Myocyte (in vitro differentiated cells): Measurements from ENCODE around the gene GRK2. TPM values are rescaled to one million over a fixed set of nuclear protein-coding genes. Genes with fewer than 3 reads are reported as not detected.

Experiments used
- DNase-seq: peaks from one replicate; pipeline ENCODE4 v3.0.0-alpha.2; 2012; ENCODE audit warnings: low read depth
- total RNA-seq: library from RNA; depleted of rRNA; stranded (reverse); fragments of >200 nt; gene quantifications from 2 replicates; pipeline ENCODE4 v1.2.3, GENCODE V29; 2014

GRK2 gene
- total RNA-seq, 1 donor from 2014 or later: 101 TPM

DNA sequence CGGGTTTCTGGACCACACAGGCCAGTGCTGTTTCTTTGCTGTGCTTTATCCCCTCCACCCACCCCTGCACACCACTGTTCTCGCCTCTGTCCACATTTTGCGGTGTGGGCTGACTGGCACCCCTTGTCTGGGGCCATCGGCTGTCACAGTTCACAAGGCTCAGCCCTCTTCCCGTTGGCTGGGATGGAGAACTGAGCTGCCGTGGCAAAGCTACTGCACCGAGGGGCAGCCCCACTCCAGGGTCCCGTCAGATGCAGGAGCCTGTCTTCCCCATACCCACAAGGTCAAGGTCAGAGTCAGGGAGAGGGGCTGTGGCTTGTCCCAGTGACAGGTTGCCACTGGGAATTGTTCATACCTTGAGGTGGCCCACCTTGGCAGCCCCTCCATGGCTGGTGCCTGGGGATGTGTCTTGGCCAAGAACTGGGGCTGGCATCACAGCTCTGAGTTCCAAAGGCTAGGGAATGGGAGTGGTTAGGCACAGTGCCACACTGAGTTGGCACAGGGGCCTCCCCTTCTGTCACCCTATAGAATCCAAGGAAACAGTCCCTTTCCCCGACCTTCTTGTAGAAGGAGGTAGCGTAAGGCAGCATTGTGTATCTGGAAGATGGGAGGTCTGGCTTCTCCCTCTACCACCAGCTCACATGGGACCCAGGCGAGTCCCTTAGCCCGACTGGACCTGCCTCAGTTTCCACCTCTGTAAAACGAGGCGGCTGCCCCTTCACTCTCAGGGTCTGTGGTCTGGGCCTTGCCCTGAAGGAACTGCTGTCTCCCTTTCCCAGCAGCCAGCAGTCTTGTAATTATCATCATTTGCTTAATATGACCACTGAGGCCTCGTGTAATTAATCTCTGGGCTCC is 3.4 kb downstream of the GRK2 start:
- no peak for DNase-seq

DNA sequence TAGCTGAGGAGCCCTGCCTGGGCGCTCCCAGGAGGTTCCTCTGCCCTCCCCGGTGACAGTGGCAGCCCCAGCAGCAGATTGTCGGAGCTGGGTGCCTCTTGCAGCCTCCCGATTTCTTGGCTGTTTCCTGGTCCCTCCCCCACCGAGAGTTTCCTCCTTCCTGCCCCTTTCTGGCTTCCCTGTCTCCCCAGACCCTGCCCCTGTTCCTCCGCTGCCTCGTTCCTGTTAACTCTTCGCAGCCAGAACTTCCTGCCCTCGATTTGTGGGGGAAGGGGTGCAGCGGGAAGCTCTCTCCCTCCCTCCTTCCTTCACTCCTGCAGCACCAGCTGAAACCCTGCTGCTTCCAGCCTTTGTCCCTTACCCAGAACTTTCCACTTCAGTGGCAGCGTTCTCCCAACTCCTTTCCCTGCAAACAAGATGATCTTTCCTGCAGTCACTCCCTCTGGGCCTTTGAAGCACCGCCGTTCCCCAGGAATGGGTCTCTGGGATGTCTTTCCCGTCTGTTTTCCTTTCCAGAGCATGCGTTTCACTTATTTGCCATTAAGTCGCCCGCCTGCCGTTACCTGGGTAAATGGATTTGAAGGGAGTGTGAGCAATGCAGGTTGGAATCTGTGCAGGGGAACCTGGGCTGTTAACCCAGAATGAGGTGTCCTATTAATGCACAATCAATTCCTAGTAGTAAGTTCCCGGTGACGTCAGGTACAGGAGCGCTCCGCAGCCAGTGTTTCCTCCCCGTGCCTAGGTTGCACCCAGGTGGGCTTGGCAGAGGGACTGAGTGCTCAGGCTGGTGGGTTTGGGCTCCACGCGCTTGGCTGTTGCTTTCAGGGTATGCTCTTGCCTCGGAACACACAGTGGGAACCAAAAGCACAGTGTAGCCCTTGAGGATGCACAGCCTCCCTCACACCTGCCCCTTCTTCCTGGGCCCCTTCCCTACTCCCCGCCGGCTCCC is 4.3 kb downstream of the GRK2 start:
- no peak for DNase-seq

DNA sequence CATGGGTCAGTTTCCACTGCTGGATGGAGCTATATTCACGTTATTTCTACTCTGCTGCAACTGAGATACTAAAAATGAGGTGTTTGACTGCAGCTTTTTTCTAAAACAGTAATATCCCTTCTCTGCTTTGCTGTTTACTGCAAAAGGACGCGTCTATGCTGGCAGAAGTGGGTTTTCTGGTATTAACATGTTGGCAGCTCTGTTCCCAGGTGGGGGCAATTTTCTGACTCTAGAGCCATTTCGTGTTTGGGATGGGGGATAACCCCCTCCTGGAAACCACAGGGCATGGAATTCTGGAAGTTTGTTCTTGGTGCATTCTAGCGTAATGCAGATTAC is 4.9 kb downstream of the GRK2 start:
- DNase-seq: no peak

DNA sequence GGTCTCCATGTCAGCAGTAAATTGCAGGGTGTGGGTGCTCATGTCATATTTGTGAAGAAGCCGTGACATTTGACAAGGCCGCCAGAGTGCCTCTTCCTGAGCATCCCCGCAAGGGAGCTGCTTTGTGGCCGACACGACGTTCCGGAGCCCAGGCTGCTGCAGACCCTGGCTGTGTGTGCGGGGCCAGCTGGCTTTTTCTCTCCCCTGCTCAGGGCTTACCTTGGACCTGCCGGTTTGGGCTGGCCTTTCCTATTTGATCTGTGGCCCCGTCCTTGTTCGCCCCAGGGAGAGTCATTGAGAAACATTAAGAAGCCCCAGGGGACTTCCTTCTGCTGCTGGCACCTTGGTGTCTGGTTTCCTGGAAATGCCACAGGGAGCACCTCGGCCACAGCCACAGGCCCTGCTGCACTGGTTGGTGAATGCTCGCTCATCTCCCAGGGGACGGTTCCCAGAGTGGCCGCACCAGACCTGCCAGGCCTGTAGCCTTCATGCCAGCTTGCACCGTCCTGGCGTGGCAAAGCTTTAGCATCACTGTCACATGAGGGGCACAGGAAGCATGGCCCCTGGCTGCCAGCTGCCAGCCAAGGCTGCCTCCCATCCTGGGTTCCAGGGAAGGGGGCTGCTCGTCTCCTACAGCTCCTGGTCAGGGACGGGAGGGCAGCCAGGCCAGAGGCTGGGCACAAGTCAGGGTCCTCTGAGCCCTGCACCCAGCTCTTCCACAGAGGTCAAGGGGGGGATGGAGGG is 5.4 kb downstream of the GRK2 start:
- peak; percentile 37 for DNase-seq

DNA sequence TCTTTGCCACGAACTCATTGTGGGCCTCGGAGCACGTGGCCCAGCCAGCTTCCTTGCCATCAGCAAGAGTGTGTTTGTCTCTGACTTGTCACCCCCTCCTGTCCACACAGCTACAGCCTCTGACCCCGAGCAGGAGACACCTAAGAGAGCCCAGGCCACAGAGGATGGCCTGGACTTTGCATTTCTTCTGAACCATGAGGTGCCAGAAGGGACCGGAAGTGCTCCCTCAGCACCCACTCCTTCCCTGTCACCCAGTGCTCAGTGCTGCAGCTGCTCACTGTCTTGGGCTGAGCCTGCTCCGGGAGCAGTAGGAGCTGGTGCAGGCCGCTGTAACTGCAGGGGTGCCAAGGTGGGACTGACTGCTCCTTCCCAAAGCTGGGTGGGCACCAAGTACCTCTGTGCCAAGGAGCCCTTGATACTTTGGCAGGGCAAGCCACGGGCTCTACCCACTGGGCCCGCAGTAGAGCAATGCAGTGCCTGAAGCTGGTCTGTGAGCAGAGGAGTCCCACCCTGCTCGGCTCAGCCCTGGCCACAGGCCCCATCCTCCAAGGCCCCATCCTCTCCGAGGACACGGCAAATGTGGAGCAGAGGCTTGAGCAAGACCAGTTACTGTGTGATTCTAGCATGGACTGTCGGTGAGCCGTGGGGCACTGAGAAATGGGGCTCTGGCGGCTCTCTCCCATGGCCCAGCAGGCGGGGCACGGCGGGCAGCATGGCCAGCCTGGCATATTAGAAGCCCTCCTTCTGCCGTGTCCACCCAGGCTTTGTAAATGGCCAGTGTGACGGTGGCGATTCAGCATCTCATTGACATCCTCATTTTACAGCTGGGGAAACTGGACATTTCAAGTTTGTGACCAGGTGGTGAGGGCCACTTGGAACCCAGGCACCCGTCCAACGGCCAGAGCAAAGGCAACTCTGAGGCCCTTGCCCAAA is 6.3 kb downstream of the GRK2 start:
- DNase-seq: no peak

DNA sequence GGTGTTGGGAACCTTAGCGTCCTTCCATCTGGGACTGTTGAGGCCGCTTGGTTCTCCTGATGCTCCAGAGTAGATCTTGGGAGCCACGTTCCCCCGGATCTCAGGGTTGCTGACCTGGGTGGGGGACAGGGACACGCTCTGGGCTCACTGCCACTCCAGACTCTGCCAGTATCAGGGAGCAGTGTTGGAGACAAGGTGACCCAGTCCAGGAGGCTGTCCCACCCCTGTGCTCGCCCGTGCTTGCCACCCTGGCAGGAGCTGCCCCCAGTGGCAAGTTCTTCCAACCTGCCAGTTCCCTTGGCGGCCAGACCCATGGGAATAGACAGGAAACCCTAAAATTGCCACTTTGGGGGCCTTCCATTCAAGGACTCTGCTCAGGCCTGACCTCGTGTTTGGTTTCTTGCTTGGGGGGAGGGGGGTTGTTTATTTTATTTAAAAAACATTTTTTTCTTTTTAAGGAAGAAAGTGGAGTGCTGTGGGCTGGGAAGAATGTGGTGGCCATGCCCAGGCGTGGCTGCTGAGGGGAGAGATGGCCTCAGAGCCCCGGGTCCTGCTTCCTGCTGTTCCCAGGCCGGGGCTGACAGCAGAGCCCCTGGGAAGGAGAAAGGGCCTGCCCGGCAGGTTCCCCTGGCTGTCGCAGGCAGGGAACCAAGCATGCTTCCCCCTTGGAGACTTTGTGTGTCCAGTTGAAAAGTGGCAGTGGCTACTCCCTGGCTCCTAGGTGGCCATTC is 7.2 kb downstream of the GRK2 start:
- DNase-seq: no peak

DNA sequence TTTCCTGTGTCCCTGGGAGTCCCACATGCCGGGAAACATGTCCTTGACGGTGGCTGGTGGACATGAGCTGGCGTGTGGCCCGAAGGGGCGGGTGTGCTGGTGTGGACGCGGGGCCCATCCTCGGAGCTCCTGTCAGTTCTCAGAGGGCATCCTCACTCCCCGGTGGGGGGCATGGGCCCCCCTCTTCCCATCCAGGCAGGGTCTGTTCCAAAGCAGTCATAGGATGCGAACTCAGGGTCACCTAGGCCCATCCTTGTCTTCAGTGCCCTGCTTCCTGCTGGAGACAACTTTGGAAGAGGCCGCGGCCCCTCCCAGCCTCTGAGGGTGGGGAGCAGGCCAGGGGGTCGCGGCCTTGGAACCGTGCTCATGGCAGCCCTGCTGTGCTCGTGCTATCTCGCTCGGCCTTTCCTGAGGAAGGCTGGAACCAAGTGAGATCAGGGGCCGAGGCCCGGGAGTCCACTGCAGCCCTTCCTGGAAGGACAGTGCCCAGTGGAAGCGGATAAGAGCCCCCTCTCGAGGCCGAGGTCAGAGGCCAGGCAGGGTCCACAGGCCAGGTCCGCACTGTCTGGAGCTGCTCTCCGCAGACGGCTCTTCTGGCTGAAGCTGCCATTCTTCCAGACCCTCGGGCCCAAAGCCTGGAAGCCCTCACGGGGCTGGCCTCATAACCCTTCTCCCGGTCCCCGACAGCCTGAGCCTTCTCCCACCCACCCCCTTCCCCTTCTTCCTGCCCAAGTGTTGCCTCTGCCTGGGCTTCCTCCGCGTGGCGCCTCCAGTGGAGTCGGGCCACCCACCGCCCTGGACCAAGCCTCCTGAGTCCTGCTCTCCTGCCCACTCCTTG is 8.7 kb downstream of the GRK2 start:
- no peak for DNase-seq

DNA sequence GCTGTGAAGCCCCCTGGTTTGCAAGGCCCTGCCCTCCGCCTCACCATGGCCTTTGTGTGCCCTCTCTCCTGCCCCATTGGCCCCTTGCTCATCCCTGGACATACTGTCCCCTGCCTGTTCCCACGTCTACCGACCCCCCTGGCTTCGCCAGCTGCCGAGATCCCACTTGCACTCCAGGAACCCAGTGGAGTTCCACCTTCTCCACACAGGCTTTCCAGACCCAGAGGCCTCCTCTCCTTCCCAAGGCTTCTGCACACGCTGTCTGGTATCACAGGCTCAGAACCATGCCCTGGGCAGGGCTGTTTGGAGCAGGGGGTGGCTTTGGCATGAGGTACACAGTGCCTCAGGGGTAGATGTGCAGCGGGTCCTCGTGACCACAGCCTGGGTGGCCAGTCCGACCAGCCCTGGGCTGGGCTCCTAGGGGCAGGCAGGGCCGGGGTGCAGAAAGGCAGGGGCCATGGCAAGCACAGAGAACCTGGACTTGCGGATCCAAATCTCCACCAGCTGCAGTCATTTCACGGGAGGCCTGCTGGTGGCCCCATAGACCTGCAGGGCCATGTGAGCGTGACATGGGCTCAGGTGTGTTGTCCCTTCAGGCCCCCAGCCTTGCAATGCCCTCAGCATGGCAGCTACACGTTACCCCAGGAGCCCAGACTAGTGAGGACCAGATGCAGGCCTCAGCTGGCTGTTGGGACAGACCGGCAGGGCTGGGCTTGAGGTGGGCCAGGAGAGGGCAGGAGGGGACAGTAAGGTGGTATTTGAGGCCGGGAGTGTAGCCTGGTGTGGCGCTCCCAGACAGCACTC is 9.5 kb downstream of the GRK2 start:
- no peak for DNase-seq

DNA sequence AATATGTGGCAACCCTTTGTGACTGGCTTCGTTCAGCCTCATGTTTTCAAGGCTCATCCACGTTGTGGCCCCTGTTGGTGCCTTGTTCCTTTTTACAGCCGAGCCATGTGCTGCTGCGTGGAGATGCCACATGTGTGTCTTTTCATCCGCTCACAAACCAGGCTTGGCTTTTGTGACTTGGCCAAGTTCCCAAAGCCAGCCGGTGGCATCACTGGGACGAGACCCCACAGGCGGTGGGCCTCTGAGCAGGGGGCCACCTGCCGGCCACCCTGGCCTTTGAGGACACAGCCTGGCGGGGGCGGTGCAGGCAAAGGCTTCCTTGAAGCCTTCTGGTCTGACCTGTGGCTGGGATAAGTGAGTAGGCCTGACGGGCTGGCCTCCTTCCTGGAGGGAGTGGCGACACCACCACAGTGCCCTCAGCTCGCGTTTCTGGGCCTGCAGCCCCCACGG is 10.5 kb downstream of the GRK2 start:
- peak; percentile 90 for DNase-seq

DNA sequence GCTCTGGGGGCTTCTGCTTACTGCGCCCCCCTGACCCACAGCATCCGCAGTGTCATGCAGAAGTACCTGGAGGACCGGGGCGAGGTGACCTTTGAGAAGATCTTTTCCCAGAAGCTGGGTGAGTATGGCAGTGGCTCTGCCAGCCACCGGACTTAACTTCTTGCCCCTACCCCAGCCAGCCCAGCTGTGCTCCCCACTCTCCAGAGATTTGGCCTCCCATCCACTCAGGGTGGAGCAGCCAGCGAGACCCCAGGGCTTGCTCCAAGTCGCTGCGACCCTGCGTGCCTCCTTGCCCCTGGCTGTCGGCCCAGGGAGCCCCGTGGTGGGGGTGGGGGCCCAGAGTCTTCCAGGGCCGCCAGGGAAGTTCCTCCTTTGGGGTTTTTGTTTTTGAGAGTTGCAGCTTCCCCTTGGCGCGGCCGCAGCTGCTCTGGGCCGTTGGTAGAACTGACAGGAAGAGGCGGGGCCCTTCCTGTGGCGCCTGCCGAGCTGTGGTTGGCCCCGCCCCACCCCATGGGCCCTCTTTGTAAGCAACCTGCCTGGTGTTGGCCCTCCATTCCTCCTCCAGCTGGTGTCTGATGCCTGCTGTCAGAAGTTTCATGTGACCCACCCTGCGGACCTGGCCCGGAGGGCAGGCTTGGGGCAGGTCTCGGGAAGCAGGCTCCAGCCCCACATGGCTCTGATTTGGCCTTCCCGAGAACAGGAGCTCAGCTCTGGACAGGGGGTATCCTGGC is 11.1 kb downstream of the GRK2 start:
- DNase-seq: peak; percentile 96

DNA sequence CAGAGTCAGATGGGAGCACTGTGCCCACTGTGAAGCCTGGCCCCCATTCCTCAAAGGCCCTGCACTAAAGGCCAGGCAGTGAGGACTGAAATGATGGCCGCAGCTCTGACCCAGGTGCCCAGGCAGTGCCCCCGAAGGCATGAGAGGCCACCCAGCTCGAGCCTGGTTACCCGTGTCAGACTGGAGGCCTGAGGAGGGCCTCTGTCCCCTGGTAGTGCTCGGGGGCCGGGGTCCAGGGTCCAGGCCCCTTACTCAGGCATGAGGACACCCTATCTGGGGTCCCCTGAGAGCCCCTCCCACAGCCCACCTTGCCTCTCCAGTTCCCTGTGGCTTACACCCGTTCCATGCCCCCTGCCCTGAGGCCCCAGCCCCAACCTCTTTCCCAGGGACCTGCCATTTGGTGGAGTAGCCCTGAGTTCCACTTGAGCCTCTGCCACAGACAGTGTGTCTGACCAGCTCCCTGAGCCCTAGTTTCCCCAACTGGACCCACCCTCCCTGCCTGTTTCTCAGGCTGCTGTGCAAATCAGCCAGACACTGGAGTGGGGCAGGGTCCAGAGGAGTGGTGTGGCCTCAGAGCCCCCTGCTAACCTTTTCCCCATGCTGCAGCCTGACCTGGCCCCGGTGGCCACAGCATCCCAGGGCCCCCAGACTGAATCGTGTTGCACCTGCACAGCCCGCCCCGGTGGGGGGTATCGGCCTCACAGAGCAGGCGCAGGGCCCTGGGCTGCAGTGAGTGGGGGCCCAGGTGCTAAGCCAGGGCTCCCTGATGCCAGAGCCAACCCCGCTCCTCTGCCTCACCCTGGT is 12.1 kb downstream of the GRK2 start:
- DNase-seq: no peak

DNA sequence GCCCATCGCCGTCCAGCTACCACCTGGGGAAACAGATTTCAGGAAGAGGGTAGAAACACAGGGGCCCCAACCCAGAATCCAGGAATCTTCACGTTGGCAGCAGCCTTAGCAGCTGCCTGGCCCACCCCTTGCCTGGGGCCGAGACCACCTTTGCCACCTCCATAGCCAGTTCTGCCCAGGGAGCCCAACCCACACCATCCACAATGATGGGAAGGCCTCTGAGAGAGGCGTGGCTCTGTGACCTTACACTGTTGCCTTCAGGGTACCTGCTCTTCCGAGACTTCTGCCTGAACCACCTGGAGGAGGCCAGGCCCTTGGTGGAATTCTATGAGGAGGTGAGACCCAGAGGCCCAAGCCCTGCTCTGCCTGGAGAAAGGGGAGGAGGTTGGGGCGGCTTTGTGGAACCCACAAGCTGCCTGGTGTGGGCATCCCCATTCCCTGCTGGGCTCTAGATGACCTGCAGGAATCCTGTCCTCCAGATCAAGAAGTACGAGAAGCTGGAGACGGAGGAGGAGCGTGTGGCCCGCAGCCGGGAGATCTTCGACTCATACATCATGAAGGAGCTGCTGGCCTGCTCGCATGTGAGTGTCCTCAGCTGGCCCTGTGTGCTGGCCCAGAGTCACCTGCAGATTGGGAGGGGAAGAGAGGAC is 12.8 kb downstream of the GRK2 start:
- DNase-seq: no peak

DNA sequence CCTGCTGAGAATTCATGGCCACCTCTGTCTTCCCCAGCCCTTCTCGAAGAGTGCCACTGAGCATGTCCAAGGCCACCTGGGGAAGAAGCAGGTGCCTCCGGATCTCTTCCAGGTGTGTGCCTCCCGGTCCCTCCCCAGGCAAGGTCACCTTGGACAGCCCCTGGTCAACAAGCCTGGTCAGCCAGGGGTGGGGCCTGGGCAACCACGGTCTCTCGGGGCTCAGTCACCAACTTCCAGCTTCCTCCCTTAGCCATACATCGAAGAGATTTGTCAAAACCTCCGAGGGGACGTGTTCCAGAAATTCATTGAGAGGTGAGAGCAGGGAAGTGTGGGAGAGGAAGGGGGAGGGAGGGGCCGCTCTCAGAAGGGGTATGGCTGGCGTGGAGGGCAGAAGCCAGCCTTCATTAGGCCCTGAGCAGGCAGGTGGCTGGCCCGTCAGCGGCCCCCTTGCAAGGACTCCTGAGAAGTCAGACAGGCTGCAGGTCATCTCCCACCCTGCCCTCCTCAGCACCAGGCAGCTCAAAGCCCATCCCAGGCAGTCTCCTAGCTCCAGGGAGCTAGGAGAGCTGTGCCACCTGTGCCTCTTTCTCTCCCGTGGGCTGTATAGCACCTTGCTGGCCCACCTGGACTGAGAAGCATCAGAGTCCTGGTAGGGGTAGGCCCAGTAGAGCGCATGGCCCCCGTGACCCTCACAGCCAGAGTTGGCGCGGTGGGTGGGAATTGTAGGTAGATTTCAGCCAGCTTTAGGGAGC is 13.5 kb downstream of the GRK2 start:
- DNase-seq: no peak

DNA sequence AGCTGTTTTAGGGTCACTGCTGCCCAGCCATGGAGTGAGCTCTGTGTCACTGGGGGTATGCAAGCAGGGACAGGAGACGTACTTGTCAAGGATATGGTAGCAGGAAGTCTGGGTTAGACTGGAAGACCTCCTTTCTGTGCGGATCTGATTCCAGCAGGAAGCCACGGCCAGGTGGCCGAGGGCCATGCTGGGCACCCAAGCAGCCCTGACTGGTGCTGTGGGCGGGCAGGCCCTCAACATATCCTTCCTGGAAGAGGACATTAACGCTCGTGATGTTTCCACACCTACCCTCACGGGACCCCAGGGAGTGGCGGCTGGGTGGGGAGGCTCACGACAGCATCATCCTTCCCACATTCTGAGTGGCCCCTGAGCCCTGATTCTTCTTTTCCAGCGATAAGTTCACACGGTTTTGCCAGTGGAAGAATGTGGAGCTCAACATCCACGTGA is 14.1 kb downstream of the GRK2 start:
- no peak for DNase-seq
